Measurements from ENCODE around the gene FBXL22.

GRCh38 chr15:63600616-63601025 is 3.4 kb downstream of the FBXL22 start:
- TF ChIP-seq CTCF (IDR thresholded peaks at IDR 0.05; ENCODE audit: low read depth, low read length, poor library complexity, severe bottlenecking) (no peak), EZH2phosphoT487 (IDR thresholded peaks at IDR 0.05; ENCODE audit: borderline replicate concordance, low read length) (no peak)

Measured in DOHH2 (cell line).